ENCODE measurements around the gene NCK1.
"Not testable (repeated sequence)": the region's sequence is repeated elsewhere in the genome, so short reads cannot be mapped to it uniquely, and the experiment has no call there.

The NCK1 gene

DNA sequence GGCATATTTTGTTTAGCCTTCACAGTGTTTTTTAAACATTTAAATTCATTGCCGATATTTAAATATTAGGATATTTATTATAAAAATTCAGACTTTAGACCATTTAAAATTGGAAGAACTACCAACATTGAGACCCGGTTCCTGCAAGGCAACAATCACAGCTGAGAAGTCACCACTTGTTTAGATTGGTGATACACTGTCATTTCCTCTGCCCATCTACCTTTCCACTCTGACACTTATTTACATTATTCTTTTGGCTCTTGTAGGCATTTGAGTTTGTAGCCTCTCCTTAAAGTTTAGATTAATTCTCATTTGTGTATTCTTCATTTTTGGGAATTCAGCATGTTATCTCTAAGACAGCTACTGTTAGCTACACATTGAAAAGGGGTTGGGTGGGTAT, 85.5 kb downstream of the NCK1 start:
- no peak for DNase-seq (ENCODE audit: low read depth in 2 of 2)

DNA sequence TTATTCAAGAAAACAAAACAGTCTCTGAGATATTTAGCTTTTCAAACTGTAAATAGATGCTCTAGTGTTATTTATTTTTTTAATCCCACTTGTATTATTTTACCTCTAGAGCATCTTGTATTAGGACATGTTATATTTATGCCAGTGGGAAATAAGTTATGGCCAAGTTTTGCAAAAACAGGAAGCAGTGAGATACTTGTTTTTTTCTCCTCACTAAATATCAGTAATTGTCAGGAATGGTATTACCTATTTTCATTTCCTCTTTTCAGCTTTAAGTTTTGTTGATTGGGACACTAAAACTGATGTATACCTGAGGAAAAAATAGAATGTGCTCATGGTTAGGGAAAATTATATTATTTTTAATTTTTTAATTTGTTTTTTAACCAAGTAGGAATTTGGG, 87.1 kb downstream of the NCK1 start:
- no peak for DNase-seq (ENCODE audit: low read depth in 2 of 2)

DNA sequence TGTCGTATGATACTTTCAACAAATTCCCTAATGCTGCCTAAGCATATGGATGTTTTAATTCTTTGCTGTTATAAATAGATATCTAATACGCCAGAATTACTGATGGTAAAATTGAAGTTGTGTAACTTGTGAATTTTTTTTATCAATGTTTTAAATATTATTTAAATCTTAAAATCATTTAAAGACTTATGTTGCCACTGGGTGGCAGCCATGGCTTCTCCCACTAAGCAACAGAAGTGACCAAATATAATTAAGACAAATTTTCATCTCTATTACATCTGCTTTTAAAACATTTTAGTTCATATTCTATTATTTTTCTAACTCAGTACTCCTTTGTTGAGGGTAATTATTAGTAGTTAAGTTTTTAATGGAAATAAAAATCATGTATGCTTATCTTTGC, 87.7 kb downstream of the NCK1 start:
- no peak for DNase-seq (ENCODE audit: low read depth in 2 of 2)

DNA sequence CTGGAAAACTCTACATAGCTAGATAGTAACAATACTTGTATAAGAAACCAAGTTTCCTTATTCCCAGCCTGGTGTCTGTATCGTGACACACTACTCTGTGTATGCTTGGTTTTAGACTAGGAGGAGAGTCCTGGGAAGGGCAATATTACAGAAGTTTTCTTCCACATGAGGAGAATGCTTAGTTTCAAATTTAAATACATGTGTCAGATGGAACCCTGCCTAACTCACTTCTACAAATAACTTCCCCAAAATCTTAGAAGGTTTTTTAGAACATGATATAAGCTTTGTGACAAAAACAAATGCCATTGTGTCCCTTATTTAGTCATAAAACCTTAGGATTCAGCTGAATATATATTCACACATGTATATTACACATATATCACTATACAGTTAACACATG, 88.6 kb downstream of the NCK1 start:
- no peak for DNase-seq (ENCODE audit: low read depth in 2 of 2)

DNA sequence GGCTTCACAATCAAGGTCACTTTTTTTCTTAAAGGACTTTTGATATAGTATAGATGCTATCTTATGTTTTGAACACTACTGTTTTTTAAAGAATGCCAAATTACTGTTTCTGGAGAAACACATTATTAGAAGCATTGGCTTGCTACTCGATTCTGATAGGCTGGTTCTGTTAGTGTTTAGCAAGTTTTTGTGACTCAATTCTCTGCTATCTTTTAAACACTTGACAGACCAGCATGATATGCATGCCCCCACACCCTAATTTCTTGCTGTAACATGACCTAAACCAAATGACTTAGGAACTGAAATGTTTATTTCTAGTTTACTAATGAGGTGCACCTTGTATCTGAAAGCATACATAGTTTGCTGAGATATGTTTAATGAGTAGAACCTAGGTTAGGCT, 90.3 kb downstream of the NCK1 start:
- no peak for DNase-seq (ENCODE audit: low read depth in 2 of 2)

DNA sequence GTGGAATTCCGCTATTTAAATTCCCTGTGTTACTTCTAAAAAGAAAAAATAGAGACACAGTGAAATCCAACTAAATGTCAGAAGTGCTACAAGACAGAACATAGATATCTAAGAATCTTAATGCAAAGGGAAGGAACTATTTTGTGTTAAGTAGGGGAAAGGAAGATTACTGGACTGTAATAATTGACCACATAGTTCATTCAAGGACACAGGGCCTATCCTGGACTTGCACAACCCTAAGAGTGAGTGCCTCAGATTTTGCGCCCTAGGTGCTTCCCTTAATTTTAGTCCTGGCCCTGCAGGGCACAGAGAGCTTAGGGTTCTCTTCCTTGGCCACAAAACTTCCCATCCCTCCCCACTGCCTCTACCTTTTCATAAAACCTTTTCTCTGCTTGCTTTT, 92.2 kb downstream of the NCK1 start:
- DNase-seq (ENCODE audit: low read depth in 2 of 2): no peak

DNA sequence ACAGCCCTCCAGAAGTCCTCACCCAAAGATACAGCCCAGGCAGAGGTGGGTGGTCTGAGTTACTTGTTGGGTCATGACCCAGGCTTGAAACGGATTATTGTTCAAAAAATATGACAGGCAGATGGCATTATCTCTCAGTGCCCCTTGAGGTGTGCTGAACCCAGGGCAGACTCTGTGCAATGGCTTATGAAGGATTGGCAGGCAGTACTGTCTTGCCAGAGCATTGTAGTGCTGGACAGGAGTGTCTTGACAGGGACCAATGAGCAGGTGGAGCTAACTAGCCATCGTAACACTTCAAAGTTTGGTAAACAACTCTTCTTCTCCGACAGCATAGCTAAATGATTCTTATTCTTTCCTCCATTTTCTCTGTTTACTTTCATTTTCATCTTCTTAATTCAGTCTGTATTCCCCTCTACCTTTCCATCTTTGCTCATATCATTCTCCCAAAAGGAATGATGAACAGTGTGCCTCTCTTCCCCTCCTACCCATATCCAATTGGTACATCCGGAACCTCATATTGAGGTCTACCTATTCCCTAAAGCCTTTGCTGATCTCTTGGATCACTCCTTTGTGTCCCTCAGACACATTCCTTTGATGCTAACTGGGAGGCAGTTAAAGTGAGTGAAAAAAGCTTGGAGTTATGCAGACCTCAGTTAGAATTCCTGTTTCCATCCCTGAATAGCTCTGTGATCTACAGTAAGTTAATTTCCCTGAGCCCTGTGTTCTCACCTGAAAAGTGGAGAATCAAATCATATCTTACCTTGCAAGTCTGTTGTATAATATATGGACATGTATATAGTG, 93.2 kb downstream of the NCK1 start:
- DNase-seq (ENCODE audit: low read depth in 2 of 2): no peak

DNA sequence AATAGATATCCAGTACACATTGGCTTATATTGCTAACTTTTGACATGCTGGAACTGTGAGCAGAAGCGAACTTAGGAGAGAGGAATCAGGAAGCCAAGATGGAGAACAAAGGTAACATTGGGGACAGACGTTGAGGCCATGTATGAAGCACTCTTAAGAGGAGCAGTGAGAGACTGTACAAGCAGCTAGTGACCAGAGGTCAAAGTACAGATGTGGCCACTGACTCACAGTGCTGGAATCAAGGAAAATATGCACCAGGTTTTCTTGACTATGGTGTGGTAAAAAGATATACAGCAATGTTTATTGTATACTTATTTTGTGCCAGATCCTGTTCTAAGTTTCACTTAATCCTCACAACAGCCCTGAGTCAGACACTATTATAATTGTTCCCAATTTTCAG, 93.8 kb downstream of the NCK1 start:
- no peak for DNase-seq (ENCODE audit: low read depth in 2 of 2)

DNA sequence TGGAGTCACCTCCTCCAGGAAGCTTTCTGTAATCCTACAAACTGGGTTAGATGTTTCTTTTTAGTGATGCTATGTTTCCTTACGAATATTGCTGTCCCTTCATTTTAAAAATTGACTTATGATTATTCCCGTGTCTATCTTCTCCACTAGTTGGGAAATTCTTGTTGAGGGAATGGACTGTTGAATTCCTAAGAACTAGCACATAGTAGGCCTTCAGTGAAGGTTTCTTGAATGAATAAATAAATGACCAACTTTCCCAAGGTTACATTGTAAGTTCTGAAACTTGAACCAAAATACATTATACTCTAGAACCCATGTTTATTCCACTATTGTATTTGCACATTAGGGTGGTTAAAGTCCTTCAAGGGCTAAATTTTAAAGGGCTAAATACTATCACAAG, 95.0 kb downstream of the NCK1 start:
- DNase-seq (ENCODE audit: low read depth in 2 of 2): no peak

DNA sequence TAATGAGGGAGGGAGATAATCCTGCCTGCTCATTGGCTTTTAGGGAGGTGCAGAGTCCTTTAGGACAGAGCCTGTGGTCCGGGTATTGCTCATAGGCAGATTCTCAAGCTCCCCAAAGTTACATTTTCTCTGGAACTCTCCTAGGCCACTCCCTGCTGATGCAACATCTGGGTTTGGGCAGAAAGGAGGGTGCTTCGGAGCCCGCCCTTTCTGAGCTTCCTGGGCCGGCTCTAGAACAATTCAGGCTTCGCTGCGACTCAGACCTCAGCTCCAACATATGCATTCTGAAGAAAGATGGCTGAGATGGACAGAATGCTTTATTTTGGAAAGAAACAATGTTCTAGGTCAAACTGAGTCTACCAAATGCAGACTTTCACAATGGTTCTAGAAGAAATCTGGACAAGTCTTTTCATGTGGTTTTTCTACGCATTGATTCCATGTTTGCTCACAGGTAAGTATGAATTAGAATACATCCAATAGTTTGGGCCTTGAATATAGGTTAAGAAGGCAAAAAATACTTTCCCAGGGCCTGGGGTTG, 95.8 kb downstream of the NCK1 start, which contains the start of gene IL20RB:
IL20RB (plus strand) TSS at position 233 of the 538 bp plus-strand sequence; CDS start at position 364, 131 bp downstream.
- no peak for DNase-seq (ENCODE audit: low read depth in 2 of 2)

DNA sequence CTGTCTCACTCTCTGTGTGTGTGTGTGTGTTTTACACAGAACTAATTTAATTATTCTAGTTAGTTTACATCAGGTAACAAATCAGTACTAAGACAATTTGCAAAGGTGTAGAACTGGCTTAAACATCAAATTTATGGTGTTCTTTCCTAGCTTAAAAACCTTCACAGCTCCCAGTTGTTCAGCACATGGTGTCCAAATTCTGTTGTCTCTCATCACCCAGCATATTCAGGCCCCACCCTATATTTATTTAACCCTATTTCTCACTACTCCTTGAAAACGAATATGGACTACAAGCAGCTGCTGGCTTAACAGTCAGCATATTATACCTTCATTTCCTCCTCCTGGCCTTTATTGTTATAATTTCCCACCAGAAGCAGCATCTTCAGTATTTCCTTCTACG, 96.9 kb downstream of the NCK1 start:
- no peak for DNase-seq (ENCODE audit: low read depth in 2 of 2)

DNA sequence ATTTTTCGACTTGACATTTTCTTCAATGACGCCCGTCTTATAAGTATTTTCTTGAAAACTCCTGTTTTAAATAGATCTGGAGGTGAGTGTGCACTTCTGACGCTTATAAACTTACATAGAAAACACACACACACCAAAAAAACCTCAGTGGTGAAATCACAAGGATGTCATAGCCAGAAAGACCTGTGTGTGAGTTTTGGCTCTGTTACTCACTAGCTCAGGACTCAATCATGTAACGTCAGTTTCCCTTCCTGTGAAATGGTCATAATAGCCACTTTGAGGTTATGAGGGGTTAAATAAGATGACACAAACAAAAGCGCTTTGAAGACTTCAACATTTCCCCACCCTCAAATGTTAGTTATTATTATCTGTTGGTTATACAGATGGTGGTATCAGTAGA, 97.6 kb downstream of the NCK1 start:
- no peak for DNase-seq (ENCODE audit: low read depth in 2 of 2)

DNA sequence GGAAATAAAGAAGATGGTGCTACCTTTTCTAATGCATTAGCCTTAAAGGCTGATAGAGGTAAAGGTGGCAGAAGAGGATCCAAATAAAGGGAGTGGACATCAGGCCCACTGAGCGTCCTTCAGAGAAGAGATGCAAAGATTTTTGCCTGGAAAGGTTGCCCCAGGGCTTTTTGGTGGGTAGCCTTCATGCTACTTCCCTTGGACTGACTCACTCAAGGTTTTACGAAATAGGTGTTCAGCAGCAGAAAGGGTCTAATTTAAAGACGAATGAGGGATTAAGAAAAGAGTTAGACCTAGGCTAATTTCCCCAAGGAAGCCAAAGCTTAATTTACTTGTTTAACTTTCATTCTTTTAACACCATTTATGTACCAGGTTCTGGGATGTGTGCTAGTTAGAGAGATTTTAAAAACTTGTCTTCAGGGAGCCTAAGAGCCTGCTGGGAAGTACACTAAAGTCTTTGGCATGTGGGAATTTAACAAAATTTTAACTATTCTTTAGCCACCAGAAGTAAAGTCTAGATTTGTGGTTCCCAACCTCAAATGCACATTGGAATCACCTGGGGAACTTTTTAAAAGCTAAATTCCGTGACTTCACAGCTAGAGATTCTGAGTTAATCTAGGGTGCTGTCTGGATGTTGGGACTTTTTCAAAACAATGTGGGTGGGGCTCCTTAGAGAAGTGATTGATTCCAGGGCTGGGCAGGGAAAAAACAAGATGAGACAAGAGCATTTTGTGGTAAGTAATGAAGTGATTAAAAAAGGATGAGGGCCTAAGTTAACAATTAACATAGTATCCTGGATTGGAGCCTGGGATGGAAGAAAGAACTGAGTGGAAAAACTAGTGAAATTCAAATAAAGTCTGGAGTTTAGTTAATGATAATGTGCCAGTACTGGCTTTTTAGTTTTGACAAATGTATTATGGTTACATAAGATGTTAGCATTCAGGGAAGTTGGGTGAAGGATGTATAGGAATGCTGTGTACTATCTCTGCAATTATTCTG, 99.1 kb downstream of the NCK1 start:
- DNase-seq (ENCODE audit: low read depth in 2 of 2): no peak

DNA sequence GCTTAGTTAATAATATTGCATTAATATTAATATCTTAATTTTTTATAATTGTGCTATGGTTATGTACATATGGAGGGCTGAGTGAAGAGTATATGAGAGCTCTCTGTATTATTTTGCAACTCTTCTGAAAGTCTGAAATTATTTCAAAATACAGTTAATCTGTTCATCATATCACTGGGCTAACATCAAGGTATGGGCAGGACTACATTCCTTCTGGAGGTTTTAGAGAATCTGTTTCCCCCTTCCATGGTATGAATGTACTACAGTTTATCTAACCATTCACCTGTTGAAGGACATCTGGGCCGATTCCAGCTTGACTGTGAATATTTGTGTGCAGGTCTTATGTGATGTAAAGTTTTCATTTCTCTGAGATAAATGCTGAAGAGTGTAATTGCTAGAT, 100.9 kb downstream of the NCK1 start:
- DNase-seq (ENCODE audit: low read depth in 2 of 2): no peak

DNA sequence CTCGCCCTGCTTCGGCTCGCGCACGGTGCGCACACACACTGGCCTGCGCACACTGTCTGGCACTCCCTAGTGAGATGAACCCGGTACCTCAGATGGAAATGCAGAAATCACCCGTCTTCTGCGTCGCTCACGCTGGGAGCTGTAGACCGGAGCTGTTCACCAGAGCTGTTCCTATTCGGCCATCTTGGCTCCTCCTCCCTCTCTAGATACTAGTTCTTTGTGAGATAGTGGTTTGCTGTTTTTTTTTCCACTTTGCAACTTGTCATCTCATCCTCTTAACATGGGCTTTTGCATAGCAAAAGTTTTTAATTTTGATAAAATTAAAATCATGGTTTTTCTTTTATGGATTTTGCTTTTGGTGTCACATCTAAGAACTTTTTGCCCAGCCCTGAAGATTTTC, 107.5 kb downstream of the NCK1 start:
- DNase-seq (ENCODE audit: low read depth in 2 of 2): not testable (repeated sequence)

DNA sequence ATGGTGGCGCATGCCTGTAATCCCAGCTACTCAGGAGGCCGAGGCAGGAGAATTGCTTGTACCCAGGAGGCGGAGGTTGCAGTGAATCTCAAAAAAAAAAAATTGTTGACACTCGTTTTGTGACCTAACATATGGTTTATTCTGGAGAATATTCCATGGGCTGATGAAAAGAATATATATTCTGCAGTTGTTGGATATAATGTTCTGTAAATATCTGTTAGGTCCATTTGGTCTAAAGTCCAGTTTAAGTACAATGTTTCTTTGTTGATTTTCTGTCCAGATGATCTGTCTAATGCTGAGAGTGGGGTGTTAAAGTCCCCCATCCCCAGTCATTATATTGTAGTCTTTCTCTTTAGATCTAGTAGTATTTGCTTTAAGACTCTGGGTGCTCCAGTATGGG, 111.3 kb downstream of the NCK1 start:
- DNase-seq (ENCODE audit: low read depth in 2 of 2): no peak

DNA sequence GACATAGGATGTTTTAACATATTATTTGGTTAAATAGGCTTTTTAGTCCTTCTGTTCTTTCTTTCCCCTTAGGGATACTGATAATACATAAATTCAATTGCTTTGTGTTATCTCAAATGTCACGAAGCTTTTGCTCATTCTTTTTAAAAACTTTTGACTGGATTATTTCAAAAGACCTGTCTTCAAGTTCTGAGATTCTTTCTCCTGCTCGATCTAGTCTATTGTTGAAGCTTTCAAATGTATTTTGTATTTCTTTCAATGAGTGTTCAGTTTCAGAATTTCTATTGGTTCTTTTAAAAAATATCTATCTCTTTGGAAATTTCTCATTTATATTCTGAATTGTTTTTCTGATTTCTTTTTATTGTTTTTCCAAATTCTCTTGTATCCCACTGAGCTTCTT, 112.7 kb downstream of the NCK1 start:
- DNase-seq (ENCODE audit: low read depth in 2 of 2): no peak

DNA sequence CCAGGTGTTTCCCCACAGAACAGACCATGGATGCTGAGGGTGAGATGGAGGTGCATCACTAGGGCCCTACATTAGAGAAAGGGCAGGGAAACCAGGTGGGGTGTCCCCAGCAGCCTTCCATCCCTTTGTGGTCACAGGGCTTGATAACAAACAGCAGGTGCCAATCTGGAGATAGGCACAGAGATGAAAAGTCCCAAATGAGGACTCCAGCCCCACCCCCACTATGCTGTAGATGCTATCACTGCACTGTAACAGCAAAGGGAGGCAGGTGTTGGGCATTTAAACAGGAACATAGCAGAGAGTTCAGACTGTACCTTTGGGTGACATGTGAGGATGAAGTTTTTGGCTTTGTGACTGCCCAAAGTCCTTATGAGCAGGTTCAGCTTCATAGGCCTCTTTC, 117.2 kb downstream of the NCK1 start:
- no peak for DNase-seq (ENCODE audit: low read depth in 2 of 2)

DNA sequence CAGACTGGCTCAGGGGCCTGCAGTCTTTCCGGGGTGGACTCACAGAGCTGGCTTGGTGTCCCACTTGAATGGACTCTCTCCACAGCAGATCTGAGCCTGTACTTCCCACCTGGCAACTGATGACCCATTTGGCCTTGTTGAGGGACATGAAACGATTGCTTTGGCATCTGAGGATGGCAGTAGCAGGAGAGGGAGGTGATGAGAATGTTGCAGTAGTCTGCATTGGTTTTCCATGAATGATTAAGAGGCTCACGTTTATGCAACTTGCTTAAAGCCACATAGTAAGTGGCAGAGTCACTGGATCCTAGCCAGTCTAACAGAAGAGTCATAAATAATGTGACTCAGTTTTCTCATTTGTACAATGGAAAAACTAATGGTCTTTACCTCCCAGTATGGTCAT, 117.7 kb downstream of the NCK1 start:
- DNase-seq (ENCODE audit: low read depth in 2 of 2): no peak

DNA sequence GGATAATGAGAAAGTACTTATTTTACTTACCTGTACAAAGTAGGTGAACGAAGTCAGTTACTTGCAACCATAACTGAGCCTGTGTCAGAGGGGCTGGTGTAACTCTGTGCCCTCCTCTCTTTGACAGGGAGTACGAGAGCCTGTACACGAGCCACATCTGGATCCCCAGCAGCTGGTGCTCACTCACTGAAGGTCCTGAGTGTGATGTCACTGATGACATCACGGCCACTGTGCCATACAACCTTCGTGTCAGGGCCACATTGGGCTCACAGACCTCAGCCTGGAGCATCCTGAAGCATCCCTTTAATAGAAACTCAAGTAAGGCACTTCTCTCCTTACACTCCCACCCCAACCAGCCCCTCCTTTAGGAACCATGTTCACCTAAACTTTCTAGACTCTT, 120.0 kb downstream of the NCK1 start:
- DNase-seq (ENCODE audit: low read depth in 2 of 2): no peak

DNA sequence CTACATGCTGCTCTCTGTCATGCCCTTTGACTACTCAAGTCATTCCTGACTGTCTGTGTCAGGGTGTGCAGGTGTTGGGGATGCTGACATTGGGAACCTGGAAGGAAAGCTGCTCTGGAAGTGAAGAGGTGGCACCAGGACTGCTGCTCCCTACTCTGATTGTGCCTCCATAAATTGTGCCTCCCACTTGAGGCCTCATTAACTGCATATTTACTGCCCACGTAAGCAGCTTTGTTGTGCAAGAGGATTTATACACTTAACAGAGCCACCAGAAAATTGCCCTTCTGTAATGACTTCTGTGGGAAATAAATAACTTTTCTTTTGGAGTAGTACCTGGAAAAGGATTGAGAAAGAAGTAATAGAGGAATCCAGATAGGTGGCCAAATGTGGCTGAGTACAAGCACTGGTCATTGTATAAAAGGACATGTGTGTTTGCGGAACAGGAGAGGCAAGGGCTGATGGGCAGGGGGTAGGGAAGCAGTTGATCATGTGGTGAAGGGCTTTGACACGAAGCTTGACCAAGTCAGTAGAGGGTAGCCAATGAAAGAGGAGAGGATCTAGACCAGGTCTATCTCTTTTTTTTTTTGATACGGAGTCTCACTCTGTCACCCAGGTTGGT, 120.6 kb downstream of the NCK1 start:
- no peak for DNase-seq (ENCODE audit: low read depth in 2 of 2)

DNA sequence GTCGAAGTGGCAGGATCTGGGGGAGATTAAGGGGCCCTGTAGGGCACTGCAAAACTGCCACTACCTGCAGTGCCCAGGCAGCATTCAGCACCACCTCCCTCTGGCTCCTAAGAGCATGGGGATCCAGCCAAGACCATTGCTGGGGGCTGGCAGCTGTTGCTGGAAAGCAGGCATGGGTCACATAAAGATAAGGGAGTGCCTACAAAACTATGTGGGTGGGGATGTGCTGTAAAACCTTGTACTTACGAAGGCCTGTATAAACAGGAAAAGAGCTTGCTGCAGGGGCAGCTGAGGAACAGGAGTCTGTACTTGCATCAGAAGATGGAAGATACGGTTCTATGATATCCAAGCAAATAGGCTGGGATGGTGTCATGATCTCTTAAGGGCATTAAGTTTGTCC, 122.8 kb downstream of the NCK1 start:
- no peak for DNase-seq (ENCODE audit: low read depth in 2 of 2)

Data from stimulated activated CD8-positive, alpha-beta memory T cell treated with anti-CD3 and anti-CD28 coated beads, Interleukin-7, amount 100 ng/mL, for 4 hours (primary cell).